GDM1 (cell line): ENCODE results near the gene YOD1.
A peak's percentile ranks its signal among the peaks of the same experiment; 100 is the strongest.

ENCODE experiments used
- DNase-seq: peaks from one replicate; lab custom pipeline; 2025; lab: John Stamatoyannopoulos, UW

The YOD1 gene

GRCh38 chr1:207051191-207051943, at the start of gene YOD1:
Gene YOD1, minus strand, starts transcription at chr1:207051208. Its CDS starts 178 bp downstream, at chr1:207051030.
- no peak for DNase-seq

DNA sequence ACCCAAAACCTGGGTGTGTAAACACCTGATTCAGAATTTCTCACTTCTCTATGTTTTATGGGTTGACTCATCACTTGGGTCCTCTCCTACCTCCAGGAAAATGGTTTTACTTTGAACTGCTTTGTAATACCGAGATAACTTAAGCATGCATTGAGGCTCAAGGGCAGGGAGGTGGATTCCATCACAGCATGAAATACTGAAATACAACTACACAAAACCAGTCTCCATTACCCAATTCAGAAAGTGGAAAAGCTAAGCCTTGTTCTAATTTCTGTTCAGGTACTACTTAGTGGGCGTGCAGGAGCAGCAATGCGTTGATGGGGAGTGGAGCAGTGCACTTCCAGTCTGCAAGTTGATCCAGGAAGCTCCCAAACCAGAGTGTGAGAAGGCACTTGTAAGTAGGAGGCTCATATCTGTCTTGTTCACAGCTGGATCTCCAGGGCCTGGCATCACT, 46.9 kb upstream of the YOD1 start:
- no peak for DNase-seq

GRCh38 chr1:207093944-207094343, 42.9 kb upstream of the YOD1 start:
- DNase-seq: no peak

DNA sequence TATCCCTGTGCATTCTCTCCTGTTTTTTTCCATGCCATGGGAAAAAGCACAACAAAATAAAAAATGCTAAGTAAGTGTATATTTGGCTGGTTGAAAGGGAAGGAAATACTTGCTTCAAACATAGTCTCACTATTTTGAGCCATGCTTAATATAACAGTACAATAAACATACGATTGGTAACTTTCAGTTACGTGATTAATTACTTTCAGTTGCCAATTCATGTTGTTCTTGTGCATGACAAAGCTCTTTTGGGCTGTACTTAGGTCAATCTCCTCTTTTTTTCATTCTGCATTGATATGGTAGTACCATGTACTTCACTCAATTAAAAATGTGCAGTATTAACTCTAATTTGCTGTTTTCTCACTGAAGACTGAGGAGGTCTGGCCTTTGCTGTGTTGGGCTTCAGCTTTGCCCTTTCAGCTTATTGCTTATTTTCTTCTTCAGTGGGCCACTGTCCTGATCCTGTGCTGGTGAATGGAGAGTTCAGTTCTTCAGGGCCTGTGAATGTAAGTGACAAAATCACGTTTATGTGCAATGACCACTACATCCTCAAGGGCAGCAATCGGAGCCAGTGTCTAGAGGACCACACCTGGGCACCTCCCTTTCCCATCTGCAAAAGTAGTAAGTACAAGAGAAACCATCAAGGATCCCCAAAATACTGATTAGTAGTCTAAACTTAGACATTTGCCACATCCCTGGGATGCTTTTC, 40.3 kb upstream of the YOD1 start:
- DNase-seq: no peak

GRCh38 chr1:207089627-207090355, 38.8 kb upstream of the YOD1 start:
- no peak for DNase-seq

DNA sequence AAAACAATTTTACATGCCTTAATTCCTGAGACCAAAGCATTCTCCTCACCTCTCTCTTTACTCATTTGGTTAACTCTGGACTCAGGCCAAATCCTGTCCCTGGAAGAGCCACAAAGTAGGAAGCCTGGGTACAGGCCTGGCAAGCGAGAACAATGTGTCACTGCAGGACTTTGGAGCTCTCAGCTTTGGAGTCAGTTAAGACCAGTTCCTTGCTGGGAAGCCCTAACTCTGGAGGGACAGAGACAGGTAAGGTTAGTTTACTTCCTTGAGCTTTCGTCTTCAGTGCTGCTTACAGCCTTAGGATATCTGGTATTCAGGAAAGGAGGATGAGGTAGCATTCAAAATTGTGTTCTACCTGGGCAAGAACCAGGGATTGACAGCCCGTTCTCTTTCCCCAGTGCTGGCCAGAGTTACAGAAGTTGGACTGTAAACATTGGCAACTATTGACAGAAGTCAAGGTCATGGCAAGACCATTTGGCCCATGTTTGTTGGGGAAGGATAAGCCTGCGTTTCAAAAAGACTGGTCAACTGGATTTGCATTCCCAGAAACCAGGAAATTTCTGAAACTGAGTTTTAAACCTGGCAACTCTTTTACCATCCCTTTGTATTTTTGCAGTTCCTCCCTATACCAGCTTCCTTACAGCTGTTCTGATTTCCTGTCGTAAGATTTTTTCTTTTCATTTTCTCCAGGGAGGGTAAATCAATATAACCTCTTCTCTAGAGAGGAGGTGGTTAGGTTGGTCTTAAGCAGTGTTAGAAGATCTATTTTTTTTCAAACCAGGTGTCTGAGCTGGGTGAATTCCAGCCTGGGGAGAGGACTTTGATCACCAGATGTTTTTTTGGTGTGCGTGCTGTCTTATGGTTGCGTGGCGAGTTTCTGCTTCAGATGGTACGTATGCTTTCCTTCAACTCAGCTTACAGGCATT, 38.0 kb upstream of the YOD1 start, which contains the start of gene C4BPB:
Gene C4BPB, plus strand, starts transcription at position 160 of the 926 bp plus-strand sequence. Its CDS starts 672 bp downstream, at position 832.
- no peak for DNase-seq

- DNase-seq: no peak
Measured at GRCh38 chr1:207088161-207088560, 37.2 kb upstream of the YOD1 start.

DNA sequence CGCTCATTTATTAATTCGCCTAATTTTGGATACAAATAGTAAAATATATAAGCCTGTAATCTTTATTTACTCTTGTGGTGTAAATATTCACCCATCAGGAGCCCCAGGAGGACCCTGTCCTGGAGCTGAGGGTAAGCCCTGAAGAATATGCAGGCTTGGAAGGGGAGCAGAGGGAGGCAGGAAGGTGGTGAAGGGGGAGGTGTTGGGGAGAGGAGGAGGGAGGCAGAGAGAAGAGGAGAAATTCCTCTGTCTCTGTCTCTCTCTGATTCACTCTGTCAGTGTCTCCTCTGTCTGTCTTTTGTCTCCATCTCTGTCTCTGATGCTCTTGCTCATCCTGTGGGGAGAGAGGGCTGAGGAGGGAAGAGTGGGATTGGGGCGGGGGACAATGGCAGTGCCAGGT, 34.9 kb upstream of the YOD1 start:
- no peak for DNase-seq

DNA sequence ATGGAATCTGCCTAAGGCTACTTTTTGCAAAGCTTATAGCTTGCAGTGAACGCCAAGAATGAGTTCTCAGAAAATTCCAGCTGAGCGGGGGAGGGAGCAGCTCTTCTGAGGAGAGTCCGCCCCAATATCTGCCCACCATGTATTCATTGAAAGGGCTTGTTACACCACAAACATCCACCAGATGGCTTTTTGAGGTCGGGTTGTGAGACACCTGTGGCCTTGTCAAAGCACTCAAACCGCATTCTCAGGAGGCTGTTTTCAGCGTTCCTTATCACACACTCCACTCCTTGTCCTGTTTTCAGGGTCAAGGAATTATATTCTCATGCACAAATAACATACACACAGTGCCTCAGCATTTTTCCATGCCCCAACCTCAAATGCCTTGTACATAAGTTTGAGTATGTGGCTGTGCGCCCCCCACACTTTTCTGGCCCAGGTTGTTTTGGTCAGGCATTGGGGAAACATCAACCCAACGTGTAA, 33.7 kb upstream of the YOD1 start:
- peak; percentile 34 for DNase-seq

DNA sequence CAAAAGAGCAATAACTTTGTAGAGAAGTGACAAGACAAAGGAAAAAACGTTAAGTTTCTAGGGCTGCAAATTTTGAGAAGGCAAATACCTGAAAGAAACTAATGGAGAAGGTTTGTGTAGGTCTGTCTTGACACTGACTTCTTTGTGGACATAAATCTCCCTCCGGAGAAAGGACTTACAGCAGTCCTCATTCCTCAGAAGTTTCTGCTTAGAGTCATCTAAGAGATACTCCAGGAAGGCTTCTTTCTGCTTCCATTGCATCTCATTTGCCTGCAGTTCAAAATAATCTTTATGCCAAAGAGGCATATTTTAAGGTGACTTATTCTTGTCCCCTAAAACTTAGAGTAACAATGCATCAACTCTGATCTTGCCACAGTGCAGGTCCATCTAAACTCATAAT, 33.2 kb upstream of the YOD1 start:
- no peak for DNase-seq

GRCh38 chr1:207081806-207082205, 30.8 kb upstream of the YOD1 start:
- no peak for DNase-seq

DNA sequence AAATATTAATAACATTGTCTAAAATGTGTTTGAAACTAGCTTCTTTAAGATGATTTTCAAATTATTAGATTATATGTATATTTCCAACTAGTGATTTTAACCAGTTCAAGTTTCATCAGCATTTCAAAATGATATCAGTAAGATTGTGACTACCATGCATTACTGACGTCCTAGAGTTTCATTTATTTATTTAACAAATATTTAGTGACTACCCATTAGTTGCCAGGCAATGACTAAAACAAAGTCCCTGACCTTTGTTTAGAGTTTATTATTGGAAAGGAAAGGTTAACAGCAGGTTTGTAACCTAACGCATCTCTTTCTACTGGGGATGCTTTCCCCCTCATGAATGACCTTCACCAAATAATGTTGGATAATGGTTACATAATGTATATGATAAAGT, 30.1 kb upstream of the YOD1 start:
- no peak for DNase-seq

GRCh38 chr1:207079706-207080241, 28.8 kb upstream of the YOD1 start:
- DNase-seq: no peak

DNA sequence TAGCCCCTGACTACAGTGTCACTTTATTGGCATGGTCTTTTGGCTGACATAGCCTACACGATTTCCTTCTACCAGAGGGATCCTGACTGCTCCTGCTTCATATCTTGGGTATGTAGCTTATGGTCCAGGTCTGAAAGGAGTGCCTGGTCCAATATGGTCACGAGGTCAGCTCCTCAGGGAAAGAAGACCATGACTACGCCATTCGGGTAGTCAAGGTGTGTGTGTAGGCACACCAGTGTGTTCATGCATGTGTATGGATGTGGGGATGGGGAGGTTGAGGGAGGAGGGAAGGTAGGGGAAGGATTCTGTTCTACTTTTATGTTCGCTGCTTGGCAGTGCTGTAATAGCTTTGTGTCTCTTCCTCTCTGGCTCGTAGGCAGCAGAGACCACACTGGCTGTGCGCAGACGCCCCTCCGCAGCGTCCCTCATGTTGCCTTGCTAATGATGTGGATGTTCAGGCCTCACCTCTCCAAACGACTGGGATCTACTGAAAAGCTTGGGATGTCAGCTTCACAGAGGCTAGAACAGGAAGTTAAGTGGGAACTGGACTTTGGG, 27.6 kb upstream of the YOD1 start:
- no peak for DNase-seq

- DNase-seq: peak; percentile 69
Measured at GRCh38 chr1:207077470-207078377, 26.7 kb upstream of the YOD1 start.

GRCh38 chr1:207077012-207077411, 26.0 kb upstream of the YOD1 start:
- DNase-seq: no peak

DNA sequence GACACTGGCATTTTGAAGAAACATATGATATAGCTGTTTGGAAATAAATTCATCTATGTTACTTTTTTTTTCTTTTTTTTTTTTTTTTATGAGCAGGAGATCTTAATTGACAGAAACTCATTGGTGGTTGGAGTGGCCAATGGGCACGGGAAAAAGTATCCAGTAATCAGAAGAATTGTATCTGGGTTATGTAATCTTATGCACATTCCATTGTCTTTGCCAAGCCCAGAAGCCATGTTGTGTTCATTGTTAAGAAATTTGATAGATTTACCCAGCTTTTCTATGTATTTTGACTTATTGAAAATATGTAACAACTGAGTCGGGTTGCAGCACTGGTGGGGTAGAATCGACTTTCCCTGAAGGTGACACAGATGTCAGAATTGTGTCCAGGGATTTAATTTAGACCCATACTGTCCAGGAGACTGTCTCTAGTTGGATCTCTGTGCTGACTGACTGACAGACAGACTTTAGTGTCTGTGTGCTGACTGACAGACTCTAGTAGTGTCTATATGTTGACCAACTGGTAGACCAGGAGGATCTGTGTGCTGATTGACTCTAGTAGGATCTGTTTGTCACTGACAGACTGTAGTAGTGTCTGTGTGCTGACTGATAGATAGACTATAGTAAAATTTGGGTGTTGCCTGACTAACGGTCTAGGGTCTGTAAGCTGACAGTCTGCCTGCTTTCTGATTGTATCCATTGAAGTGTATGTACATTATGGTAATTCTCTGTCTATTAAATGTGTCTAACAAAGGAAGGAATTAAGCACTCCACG, 25.4 kb upstream of the YOD1 start:
- DNase-seq: no peak

DNA sequence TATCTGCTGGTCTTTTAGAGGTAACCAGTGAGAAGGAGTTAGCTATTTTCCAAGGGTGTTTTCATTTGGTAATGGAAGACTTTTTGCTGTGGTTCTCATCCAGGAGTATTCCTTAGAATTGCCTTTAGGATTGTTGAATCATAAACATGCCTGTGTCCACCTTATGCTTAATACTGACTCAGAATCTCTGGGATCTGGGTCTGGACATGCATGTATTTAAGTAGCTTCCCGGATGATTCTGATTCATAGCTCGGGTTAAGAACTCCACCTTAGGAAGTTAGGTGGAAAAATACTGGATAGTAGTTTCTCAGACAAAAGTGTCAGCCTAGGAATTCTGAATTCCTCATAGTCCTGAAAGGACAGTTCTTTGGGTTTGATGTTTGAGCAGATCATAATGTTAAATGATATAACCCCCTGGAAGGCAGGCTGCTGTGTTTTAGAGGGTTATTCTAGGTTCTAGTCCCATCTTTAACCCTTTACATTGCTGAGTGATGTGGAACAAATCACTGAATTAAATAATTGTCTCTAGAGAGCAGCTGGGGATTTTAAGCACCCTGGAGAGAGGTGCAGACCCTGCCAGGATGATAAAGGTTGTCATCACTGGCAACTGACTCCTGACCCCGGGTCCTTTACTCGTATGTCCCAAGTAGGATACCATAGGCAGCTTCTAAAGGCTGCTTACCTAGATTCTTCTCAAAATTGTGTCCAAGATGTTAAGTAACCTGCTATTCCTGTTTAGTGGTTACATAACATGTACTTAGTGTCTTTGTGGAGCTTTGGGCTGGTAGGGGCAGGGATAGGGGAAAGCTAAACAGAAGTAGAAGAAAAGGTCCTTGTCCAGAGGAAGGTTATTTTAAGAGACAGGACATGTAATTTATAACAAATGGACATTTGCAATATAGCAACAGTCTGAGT, 23.2 kb upstream of the YOD1 start:
- DNase-seq: no peak
